Measurements from ENCODE around the gene FAAH2. TPM values are rescaled to one million over a fixed set of nuclear protein-coding genes. Genes with fewer than 3 reads are reported as not detected.
"Not testable (repeated sequence)": the region's sequence is repeated elsewhere in the genome, so short reads cannot be mapped to it uniquely, and the experiment has no call there.

Gene FAAH2
- polyA plus RNA-seq, 1 of the 3 experiments (the other 2 are of a cell fraction), result 0.05 TPM

GRCh38 chrX:57329008-57329407, 42.5 kb downstream of the FAAH2 start:
- no peaks in the 10 kb centered on the region for H3K36me3 ChIP-seq (replicated peaks in 1 of 2; ENCODE audit: control insufficient read depth in 1 of 2, insufficient read depth in 2 of 2, low read length in 1 of 2)
- H3K79me2 ChIP-seq (ENCODE audit: insufficient read depth), result no peaks in the 10 kb centered on the region
- no peak for DNase-seq
- H4K20me1 ChIP-seq (ENCODE audit: insufficient read depth), result no peaks in the 10 kb centered on the region
- no peaks in the 10 kb centered on the region for H3K27me3 ChIP-seq (ENCODE audit: insufficient read depth)
- no peak overlapping the region for H3K9ac ChIP-seq
- TF ChIP-seq ZBTB33 (IDR thresholded peaks at IDR 0.05; ENCODE audit: borderline replicate concordance, low read depth), result no peak
- no peak for TF ChIP-seq IRF3 (IDR thresholded peaks at IDR 0.05; ENCODE audit: low read depth, low read length)
- no peak for TF ChIP-seq FOXJ3 (CRISPR knock-in tag; IDR thresholded peaks at IDR 0.05)
- no peak for TF ChIP-seq FOSL2 (IDR thresholded peaks at IDR 0.05; ENCODE audit: borderline replicate concordance, low read depth)
- no peak for TF ChIP-seq REST (IDR thresholded peaks at IDR 0.05; ENCODE audit: low read depth, low read length)
- TF ChIP-seq SMC3 (IDR thresholded peaks at IDR 0.05; ENCODE audit: low read depth, low read length), result no peak
- no peaks in the 10 kb centered on the region for H3F3A ChIP-seq (replicated peaks; ENCODE audit: insufficient read depth)
- POLR2A ChIA-PET, result no interaction called here
- no peak overlapping the region for H3K4me2 ChIP-seq
- no peaks in the 10 kb centered on the region for H3K4me1 ChIP-seq (ENCODE audit: control insufficient read depth in 1 of 2, insufficient read depth in 2 of 2, low read depth in 1 of 2, low read length in 1 of 2)
- no peak overlapping the region for H3K4me3 ChIP-seq (ENCODE audit: low read depth in 2 of 2, low read length in 1 of 2)
- CTCF ChIA-PET, result no interaction called here
- no peaks in the 10 kb centered on the region for H3K9me2 ChIP-seq
- H2AFZ ChIP-seq (ENCODE audit: low read depth), result no peak overlapping the region
- H3K27ac ChIP-seq (ENCODE audit: low read depth in 2 of 2, low read length in 1 of 2), result no peak overlapping the region
- H3K9me3 ChIP-seq, result no peaks in the 10 kb centered on the region

GRCh38 chrX:57335790-57336189, 49.3 kb downstream of the FAAH2 start:
- H3K9me2 ChIP-seq; H3F3A ChIP-seq (replicated peaks; ENCODE audit: insufficient read depth); H4K20me1 ChIP-seq (ENCODE audit: insufficient read depth); H3K27me3 ChIP-seq (ENCODE audit: insufficient read depth); CTCF ChIA-PET; H3K9me3 ChIP-seq; H3K4me2 ChIP-seq; H3K4me1 ChIP-seq (ENCODE audit: control insufficient read depth in 1 of 2, insufficient read depth in 2 of 2, low read depth in 1 of 2, low read length in 1 of 2); H3K4me3 ChIP-seq (ENCODE audit: low read depth in 2 of 2, low read length in 1 of 2); H3K36me3 ChIP-seq (replicated peaks in 1 of 2; ENCODE audit: control insufficient read depth in 1 of 2, insufficient read depth in 2 of 2, low read length in 1 of 2); H3K9ac ChIP-seq; DNase-seq; H3K79me2 ChIP-seq (ENCODE audit: insufficient read depth); H2AFZ ChIP-seq (ENCODE audit: low read depth); H3K27ac ChIP-seq (ENCODE audit: low read depth in 2 of 2, low read length in 1 of 2); POLR2A ChIA-PET: not testable (repeated sequence)
- WGBS (ENCODE audit: low lambda C conversion rate), result 15% methylated on average over 2 of the region's 2 CpGs
